Measurements from ENCODE around the gene TTLL8. TPM values are rescaled to one million over a fixed set of nuclear protein-coding genes. Genes with fewer than 3 reads are reported as not detected.

TTLL8 gene
- total RNA-seq, 1 donor from 2014 or later = not detected

- H3K27me3 ChIP-seq (ENCODE audit: control insufficient read depth, insufficient read depth, low read length) = peaks cover 12% of the 10 kb centered on the region
- TF ChIP-seq CTCF (IDR thresholded peaks at IDR 0.05; ENCODE audit: insufficient read depth, low read length, poor library complexity, severe bottlenecking) = no peak
- H3K4me3 ChIP-seq (ENCODE audit: low read depth, low read length) = no peak overlapping the region
- no peak for DNase-seq (ENCODE audit: low read depth)
- no peaks in the 10 kb centered on the region for H3K36me3 ChIP-seq (ENCODE audit: control insufficient read depth, insufficient read depth, low read length)
Measured at GRCh38 chr22:49968831-49969661, 89.1 kb downstream of the TTLL8 start.

Other genes with a start within 250 kb of the TTLL8 start
- gene BRD1, start 230.4 kb downstream of the TTLL8 start, total RNA-seq = 35.4 and 37.2 TPM in 2 replicates
- gene ZBED4, start 204.5 kb downstream of the TTLL8 start, total RNA-seq = 28.8 and 34.4 TPM in 2 replicates
- 24.3 and 26.2 TPM in 2 replicates for gene ALG12, start 139.9 kb downstream of the TTLL8 start, total RNA-seq
- gene CRELD2, start 139.7 kb downstream of the TTLL8 start, total RNA-seq = 59.1 and 68.2 TPM in 2 replicates
- 66.9 and 77.3 TPM in 2 replicates for gene PIM3, start 97.5 kb downstream of the TTLL8 start, total RNA-seq
- not detected in 2 replicates for gene IL17REL, start 45.5 kb downstream of the TTLL8 start, total RNA-seq
- gene MLC1, start 27.1 kb upstream of the TTLL8 start, total RNA-seq = not detected in 2 replicates
- gene MOV10L1, start 31.7 kb upstream of the TTLL8 start, total RNA-seq = 0.21 and 1.7 TPM in 2 replicates
- 0.33 and 1.1 TPM in 2 replicates for gene PANX2, start 112.4 kb upstream of the TTLL8 start, total RNA-seq
- gene TRABD, start 127.6 kb upstream of the TTLL8 start, total RNA-seq = 60.2 and 73.5 TPM in 2 replicates
- gene SELENOO, start 142.7 kb upstream of the TTLL8 start, total RNA-seq = 12.0 and 14.8 TPM in 2 replicates
- 27.2 and 33.6 TPM in 2 replicates for gene TUBGCP6, start 186.7 kb upstream of the TTLL8 start, total RNA-seq
- 21.1 and 34.8 TPM in 2 replicates for gene HDAC10, start 193.0 kb upstream of the TTLL8 start, total RNA-seq
- 25.5 and 27.3 TPM in 2 replicates for gene MAPK12, start 203.4 kb upstream of the TTLL8 start, total RNA-seq
- gene MAPK11, start 212.1 kb upstream of the TTLL8 start, total RNA-seq = 11.9 and 12.9 TPM in 2 replicates
- gene PLXNB2, start 249.3 kb upstream of the TTLL8 start, total RNA-seq = 251 and 302 TPM in 2 replicates